ENCODE measurements around the gene SEZ6.

Gene SEZ6

DNA sequence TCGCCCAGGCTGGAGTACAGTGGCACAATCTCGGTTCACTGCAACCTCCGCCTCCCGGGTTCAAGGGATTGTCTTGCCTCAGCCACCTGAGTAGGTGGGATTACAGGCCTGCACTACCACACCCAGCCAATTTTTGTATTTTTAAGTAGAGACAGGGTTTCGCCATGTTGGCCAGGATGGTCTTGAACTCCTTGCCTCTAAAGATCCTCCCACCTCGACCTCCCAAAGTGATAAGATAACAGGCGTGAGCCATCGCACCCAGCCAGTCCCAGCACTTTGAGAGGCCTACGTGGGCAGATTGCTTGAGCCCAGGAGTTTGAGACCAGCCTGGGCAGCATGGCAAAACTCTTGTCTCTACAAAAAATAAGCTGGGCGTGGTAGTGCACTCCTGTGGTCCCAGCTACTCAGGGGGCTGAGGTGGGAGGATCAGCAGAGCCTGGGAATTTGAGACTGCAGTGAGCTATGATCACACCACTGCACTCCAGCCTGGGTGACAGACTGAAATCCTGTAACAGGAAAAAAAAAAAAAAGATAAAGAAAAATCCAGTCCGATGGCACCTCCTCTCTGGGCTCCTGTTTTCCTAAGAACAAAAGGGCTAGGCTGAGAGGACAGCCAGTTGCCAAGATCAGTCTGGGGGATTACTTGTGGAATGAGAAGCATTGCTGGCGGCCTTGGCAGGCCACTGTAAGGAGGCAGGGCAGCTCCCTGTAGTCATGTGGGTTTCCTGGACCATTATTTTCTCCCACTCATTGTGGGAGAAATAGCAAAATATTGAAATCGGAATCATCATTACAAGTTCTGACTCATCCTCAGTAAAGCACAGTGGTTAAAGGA is 34.1 kb upstream of the SEZ6 start:
- in situ Hi-C loops (cut with HindIII; ENCODE audit: low pct_ligation_motif_present, low pct_unique_long_range_greater_than_20kb, low sequenced_read_pairs) = no loop called here
- no peak for DNase-seq

DNA sequence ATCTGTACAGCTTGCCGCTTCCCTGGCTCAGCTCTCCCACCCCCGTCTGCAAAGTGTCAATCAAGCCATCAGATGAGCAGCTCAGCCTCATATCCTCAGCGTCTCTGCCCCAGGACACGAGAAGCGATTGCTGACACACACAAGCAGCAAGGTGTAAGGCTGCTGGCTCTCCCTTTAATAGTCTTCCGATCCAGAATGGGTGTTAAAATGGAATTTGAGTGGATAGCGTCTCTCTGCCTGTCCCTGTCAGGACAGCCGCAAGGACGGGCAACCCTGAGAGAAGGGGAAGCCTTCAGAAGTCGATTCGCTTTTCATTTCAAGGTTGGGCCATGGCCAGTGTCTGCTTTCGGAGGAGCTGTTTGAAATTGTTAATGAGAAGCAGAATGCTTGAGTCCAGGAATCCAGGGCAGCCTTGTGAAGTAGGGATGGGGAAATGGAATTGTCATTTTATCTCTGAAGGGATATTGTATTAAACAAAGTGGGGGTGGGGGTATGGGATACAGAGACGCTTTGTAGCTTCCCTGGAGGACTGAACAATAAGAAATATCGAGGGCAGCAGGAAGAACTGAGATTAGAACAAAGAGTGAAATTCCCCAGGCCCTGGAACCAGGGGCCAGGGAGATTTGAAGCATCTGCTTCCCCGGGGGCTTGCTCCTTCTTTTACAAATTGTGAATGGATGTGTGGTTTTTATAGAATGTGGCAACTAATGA is 32.4 kb upstream of the SEZ6 start:
- in situ Hi-C loops (cut with HindIII; ENCODE audit: low pct_ligation_motif_present, low pct_unique_long_range_greater_than_20kb, low sequenced_read_pairs) = no loop called here
- no peak for DNase-seq

DNA sequence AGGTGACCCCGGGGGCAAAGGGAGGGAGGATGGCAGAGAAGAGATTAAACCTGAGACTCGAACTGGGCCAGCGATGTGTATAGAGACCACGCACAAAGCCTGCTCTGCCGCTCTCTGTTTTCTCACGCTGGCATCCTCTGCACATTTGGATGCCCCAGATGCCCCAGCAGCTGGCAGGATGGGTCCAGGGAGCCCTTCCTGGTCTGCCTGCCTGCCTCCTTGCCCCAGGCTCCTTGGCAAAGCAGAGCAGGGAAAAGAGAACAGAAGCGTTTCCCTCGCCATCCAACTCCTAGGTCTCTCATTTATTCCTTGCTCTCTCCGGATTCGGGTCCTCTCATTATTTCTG is 31.9 kb upstream of the SEZ6 start:
- in situ Hi-C loops (cut with HindIII; ENCODE audit: low pct_ligation_motif_present, low pct_unique_long_range_greater_than_20kb, low sequenced_read_pairs) = no loop called here
- DNase-seq = no peak

DNA sequence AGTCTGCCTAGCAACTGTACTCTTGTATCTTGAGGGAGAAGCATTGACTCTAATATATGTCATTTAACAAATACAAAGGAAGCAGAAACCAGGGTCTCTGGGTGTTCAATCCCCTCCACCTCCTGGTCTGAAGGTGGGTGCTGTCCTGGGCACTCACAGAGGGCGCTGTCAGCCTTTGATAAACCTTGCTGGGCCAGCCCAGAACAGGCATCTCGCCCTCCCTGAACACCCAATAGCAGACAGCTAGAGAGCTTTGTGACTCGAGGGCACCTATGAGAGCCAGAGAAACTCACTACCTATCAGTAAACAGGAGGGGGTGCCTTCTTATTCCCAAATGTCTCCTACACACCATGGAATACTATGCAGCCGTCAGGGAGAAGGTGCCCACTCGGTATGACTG is 30.8 kb upstream of the SEZ6 start:
- in situ Hi-C loops (cut with HindIII; ENCODE audit: low pct_ligation_motif_present, low pct_unique_long_range_greater_than_20kb, low sequenced_read_pairs) = no loop called here
- no peak for DNase-seq

DNA sequence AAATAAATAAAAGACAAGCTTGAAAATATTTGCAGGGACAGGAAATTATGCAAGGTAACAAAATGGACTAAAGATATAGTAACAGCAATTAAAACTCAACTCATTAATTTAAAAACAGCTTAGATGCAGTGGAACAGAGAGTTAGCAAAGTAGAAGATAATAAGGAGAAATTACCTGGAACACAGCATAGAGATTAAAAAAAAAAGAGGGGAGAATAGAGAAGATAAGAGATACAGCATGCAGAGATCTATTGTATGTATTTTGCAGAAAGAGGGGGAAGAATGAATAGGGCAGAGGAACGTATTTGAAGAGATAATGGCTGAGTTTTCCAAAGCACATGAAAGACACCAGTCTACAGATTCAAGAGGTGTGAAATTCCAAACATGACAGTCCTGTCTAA is 28.7 kb upstream of the SEZ6 start:
- DNase-seq = no peak
- in situ Hi-C loops (cut with HindIII; ENCODE audit: low pct_ligation_motif_present, low pct_unique_long_range_greater_than_20kb, low sequenced_read_pairs) = no loop called here

DNA sequence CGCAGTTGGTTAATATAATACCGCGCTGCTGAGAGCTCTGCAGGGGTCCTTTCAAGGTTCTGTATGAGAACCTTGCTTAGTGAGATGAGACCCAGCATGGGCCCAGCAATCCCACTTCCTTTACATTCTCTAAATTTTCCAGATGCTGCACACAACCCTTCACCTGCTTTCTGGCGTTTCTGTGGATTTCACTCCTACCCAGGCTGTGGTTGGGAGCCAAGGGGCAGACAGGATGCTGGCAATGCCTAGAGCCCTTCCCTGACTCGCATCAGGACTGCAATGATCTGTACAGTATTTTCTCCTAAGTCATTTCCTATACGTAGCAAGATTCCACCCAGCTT is 27.0 kb upstream of the SEZ6 start:
- no peak for DNase-seq
- in situ Hi-C loops (cut with HindIII; ENCODE audit: low pct_ligation_motif_present, low pct_unique_long_range_greater_than_20kb, low sequenced_read_pairs) = no loop called here

DNA sequence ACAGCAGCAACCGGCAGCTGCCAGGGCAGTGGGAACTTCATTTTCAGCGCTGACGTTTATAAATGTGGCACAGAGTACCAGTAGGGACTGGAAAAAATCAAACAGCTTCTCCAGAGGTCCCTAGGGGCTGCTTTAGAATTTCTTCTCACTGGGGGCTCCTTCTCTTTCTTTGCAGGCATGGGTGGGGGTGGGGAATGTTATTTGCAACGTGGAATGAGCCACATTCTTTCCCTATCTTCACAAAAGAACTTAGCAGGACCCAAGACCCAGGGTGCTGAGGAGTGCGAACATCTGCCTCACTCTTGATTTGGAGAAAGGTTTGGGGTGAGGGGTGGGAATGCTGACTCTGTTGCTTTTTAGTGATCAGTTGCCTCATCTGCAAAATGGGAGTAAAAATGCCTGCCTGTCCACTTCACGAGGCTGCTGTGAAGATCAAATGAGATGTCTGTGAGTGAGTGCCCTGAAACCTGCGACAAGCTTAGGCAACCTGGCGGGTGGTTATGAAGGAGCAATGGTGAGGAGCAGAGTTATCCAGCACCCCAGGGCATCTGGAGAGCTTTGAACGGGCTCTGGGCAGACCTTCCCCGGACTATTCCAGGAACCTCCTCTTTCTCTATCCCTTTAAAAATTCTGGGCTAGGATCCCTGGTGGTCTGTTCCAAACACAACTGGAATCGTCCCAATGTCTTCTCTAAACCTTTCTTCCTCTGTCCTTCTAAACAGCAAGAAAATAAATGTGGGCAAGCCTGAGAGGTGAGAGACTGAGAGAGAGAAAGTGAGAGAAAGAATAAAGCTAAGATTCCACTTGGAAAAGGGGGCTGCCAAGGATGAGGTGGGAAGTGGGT is 26.4 kb upstream of the SEZ6 start:
- in situ Hi-C loops (cut with HindIII; ENCODE audit: low pct_ligation_motif_present, low pct_unique_long_range_greater_than_20kb, low sequenced_read_pairs) = no loop called here
- DNase-seq = no peak

DNA sequence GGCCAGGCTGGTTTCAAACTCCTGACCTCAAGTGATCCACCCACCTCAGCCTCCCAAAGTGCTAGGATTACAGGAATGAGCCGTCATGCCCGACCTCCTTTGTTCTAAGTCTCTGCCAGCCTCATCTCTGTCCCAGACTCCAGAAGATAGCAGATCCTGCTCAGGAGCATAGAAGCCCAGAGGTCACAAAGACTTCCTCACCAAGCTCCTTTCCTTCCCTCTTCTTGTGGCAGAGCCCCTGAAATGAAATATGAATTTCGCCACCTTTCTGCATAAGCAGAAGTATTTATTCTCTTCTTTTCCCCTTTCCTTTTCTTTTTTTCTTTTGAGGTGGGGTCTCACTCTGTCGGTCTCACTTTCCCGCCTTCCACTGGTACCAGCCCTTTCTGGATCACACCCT is 25.7 kb upstream of the SEZ6 start:
- in situ Hi-C loops (cut with HindIII; ENCODE audit: low pct_ligation_motif_present, low pct_unique_long_range_greater_than_20kb, low sequenced_read_pairs) = no loop called here
- DNase-seq = no peak

DNA sequence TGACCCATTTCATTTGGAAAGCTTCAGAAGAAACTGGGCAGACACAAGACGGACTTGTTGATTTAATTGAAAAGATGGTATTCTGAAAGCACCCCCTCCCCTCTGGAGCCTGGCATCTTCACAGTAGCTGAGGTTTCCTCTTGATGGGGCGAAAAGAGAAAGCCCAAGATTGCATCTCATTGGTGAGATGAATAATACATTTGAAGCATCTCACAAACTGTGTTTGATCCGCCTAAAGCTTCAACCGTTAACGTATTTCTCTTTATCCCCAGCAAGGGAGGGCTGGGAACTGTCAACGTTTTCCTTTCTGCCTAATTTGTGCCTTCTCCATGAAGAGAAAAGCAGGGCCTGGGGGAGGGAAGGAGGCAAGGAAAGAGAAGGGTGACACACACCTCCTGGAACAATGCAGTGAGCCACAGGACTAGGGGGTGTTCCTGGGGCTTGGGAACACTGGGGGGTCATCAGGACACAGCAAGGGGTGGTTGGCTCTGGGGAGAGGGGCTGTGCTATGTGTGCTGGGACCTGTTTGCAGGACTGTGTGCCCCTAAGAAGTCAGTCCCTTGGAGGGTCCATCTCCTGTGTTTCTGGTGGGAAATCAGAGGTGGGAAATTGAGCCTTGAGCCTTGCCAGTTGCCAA is 18.6 kb upstream of the SEZ6 start:
- DNase-seq = no peak
- in situ Hi-C loops (cut with HindIII; ENCODE audit: low pct_ligation_motif_present, low pct_unique_long_range_greater_than_20kb, low sequenced_read_pairs) = no loop called here

DNA sequence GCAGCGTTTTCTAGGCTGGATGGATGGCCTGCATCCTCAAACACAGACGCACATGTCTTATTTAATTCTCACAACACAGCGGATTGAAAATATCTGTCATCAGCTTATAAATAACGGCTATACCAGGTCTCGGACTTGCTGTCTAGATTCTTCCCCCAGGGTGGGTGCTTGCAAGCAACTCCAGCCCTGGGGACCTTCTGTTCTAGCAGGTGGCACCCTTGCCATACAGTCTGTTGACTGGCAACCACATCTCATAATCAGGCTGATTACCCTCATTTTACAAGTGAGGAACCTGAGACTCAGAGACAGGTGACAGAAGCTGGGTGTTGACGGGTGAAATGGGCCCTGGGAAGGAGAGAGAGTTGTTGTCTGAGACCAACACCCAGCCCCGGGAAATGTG is 16.2 kb upstream of the SEZ6 start:
- no peak for DNase-seq
- in situ Hi-C loops (cut with HindIII; ENCODE audit: low pct_ligation_motif_present, low pct_unique_long_range_greater_than_20kb, low sequenced_read_pairs) = no loop called here

DNA sequence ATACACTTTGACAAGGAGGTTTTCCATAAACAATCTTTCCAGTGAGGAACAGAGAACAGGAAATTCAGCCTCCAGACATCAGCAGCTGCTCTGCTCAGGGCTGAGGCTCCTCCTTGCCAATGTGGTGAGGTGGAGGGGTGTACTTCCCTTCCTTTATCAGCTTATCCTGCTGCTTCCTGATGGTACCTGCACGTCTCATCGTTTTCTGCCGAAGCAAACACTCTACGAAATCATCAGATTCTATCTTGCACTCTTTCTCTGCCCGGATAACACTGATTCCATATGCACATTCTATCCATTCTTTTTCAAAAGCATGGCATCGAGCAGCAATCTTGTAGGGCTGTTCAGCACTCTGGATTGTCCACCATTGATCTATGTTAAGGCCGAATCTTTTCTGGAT is 15.4 kb upstream of the SEZ6 start:
- DNase-seq = no peak
- in situ Hi-C loops (cut with HindIII; ENCODE audit: low pct_ligation_motif_present, low pct_unique_long_range_greater_than_20kb, low sequenced_read_pairs) = no loop called here

DNA sequence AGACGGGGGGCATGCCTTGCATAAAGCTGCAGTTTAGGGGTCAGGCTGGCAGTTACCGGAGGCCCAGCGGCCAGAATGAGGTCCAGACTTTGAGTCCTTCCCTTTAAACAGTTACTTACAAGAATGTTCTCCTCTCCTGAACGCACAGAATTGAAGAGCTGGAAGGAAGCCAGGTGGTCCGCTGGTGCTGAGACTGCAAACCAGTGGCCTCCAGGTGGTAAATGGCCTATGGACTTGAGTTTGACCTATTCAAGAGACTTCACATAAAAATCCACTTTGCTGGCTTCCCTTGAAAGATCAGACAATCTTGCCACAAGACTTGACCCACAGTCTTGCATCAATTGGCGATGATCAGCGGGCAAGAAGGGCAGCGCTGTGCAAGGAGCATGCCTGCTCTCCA is 14.7 kb upstream of the SEZ6 start:
- in situ Hi-C loops (cut with HindIII; ENCODE audit: low pct_ligation_motif_present, low pct_unique_long_range_greater_than_20kb, low sequenced_read_pairs) = no loop called here

DNA sequence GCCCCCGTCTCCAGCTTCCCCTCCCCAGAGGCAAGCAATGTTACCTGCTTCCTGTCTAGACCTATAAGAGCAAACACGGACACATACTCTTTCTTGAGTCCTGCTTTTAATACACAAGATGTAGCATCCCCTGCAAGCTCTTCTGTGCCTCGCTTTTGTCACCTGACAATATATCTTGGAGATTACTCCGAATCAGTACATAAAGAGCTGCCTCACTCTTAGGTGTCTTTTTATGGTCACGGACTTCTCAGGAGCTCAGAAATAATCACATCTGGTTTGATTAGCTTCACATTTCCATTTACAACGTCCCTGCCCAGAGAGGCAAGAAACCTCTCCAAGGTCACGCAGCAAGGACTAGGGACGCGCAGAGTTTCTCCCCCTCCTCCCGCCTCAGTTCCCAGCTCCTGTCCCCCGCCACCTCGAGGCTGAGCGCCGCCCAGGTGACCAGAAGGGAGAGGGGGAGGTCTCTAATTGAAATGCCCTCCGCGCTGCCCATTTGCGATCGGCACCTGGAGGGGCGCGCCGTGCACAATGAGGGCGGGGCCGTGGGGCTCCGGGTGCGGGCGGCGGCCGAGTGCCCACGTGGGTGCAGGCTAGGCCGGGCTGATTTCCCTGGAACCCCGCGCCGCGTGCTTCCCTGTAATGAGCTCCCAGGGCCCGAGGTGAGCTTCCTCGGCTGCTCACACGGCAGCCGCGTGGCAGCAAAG is 13.8 kb upstream of the SEZ6 start:
- no peak for DNase-seq

More for the DNA sequence above, 14.7 kb upstream of the SEZ6 start:
- no peak for DNase-seq

DNA sequence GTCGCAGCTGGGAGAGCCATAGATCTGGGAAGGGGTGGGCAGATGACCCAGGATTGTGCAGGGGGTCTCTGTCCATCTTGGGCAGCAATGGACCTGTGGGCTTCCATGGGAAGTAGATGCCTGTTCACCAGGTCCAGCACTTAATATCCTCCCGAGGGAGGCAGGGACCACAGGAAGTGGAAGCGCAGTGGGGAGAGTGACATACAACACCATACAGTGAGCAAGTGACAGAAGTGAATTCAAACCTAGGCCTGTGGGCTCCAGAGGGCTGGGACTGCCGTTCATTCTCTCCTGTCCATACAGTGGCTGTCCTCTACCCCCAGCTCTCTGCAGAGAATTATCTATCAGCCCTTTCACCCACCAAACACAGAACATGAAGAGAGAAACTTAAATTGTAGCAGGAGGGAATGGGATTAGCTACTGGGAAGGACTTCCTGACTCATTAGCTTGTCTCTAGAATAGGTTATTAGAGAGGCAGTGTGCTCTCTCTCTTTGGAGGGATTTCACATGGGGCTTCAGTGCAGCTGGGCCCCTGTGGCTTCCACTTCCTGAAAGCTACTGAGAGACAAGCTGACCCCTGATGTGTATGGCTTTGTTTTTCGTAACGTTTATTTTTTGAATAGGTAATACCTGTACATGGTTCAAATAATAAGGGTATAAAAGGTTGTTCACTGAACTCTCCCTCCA is 13.1 kb upstream of the SEZ6 start:
- in situ Hi-C loops (cut with HindIII; ENCODE audit: low pct_ligation_motif_present, low pct_unique_long_range_greater_than_20kb, low sequenced_read_pairs) = no loop called here
- no peak for DNase-seq

More for the DNA sequence above, 13.8 kb upstream of the SEZ6 start:
- in situ Hi-C loops (cut with HindIII; ENCODE audit: low pct_ligation_motif_present, low pct_unique_long_range_greater_than_20kb, low sequenced_read_pairs) = no loop called here

DNA sequence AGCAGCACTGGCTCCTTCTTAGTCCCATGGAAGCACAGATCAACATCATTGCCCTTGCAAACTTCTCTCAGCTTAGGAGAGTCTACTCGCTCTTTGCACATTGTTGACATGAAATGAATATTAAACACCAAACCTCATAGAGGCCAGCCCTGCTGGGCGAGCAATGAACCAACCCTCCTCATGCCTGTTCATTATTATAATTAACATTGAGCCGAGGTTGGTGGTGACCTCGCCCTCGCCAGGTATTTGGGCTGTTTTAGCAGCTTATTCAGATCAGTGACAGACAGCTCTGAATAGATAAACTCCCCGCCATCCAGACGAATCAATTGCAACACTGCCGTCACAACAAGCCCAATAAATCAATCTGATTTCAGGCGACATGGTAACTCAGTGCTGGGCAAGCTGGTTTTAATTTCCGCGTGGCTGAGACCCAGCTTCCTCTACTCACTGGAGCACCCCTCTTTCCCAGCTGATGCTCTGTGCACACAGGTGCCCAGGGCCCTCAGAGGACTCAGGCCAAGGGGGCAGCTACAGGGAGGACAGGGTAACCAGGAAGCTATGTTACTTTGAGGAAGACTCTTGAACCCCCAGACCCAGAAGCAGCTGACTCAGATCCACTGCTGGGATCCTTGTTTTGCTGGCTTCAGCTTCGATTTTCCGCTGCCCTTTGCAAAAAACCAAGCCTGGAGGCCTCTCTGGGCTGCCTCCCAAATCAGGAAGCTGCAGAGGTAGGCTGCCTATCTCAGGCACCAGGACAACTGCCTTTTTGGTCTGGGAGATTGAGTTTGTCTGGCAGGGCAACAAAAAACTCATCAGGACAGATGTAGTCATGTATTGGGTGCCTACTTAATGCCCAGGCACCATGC is 10.7 kb upstream of the SEZ6 start:
- in situ Hi-C loops (cut with HindIII; ENCODE audit: low pct_ligation_motif_present, low pct_unique_long_range_greater_than_20kb, low sequenced_read_pairs) = no loop called here
- no peak for DNase-seq

DNA sequence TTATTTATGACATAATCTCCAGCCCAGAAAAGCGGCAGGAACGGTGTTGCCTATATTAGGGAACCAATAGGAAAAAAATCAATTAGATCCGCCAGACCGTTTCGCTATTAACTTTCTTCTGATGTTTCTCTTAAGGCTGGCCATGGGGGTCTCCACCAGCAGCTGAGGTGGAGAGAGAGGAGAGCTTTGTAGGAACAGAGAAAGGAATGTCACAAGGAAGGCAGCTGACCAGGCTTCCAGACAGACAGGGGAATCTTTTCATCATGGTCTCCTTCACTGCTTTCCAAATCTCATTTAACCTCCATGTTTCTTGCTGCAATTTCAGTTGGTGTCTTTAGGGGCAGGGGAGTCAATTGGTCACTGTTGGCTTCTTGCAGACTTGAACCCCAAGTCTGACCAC is 8.9 kb upstream of the SEZ6 start:
- in situ Hi-C loops (cut with HindIII; ENCODE audit: low pct_ligation_motif_present, low pct_unique_long_range_greater_than_20kb, low sequenced_read_pairs) = no loop called here
- no peak for DNase-seq

DNA sequence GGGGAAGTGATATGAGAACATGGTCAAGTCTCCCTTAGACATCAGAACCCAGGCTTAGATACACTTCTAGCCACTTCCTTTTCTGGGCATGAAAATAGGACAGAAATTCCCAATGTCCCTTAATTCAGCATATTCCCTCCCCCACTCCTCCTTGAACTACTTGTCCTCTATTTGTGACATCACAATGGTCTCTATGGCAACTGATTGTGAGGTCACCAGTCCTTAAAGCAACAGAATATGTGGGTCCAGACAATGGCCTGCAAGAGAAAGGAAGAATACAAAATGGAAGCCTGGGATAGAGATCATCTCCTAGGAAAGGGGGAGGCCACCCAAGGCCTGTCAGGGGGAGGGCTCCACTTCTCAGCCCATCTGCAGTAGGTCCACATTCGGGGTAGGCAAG is 6.7 kb upstream of the SEZ6 start:
- in situ Hi-C loops (cut with HindIII; ENCODE audit: low pct_ligation_motif_present, low pct_unique_long_range_greater_than_20kb, low sequenced_read_pairs) = no loop called here
- no peak for DNase-seq
